Measurements from ENCODE around the gene CSNK2B. TPM values are rescaled to one million over a fixed set of nuclear protein-coding genes. Genes with fewer than 3 reads are reported as not detected.

CSNK2B gene
- total and polyA plus RNA-seq, 10 of the 15 experiments (the other 5 are each of a cell fraction or from before 2014, with no cell fraction given): 56.3 to 405 (median 286) TPM

- Histone ChIP-seq H3K9me3 (replicated peaks; ENCODE audit: control insufficient read depth, insufficient read depth, low read length) (no peaks in the 10 kb centered on the region; the same call in 2 of the 3 replicates), H3K36me3 (ENCODE audit: control insufficient read depth in 2 of 2, insufficient read depth in 2 of 2, low read length in 1 of 2) (peaks cover 2 to 18% of the 10 kb centered on the region in 2 experiments; a peak in 3 of 4 replicates), H3K27ac (ENCODE audit: control insufficient read depth, insufficient read depth) (peak overlapping the region; percentile 94; the same call in 1 of the 2 replicates), H2AFZ (ENCODE audit: control insufficient read depth, low read depth, low read length) (no peak overlapping the region), H4K20me1 (ENCODE audit: control insufficient read depth, insufficient read depth) (no peaks in the 10 kb centered on the region), H3K4me3 (peak overlapping the region; percentile 93; the same call in 1 of the 2 replicates), H3K79me2 (ENCODE audit: control insufficient read depth, insufficient read depth, low read length) (peaks cover 70% of the 10 kb centered on the region), H3K4me2 (ENCODE audit: control insufficient read depth, insufficient read depth) (peak overlapping the region; percentile 78), H3K27me3 (replicated peaks in 1 of 2; ENCODE audit: control insufficient read depth in 2 of 2, insufficient read depth in 2 of 2, low read length in 1 of 2) (no peaks in the 10 kb centered on the region), H3K4me1 (ENCODE audit: control insufficient read depth, insufficient read depth, low read length) (peaks cover 48% of the 10 kb centered on the region), H3K9ac (ENCODE audit: control insufficient read depth, insufficient read depth, low read length) (peak overlapping the region; percentile 89)
- intact Hi-C loops (cut with micrococcal nuclease; ENCODE audit: unreplicated experiment) (no loop called here), in situ Hi-C loops (cut with MboI) (no loop called here)
- DNase-seq (ENCODE audit: low read depth, low spot score): no peak
- CTCF ChIA-PET: interaction anchor here (0.6 to 2.3 kb wide), 8 partner anchors 9 to 75 kb away, joined by 3 to 15 read pairs (median 4); partner anchors contain the start of genes BAG6 and LY6G5C
- TF ChIP-seq IKZF1 (conservative IDR thresholded peaks at IDR 0.05) (no peak), KLF5 (IDR thresholded peaks at IDR 0.05; ENCODE audit: partially characterized antibody) (peak; percentile 18), RAD21 (IDR thresholded peaks at IDR 0.05; ENCODE audit: insufficient read depth, low read depth, low read length) (no peak), NBN (IDR thresholded peaks at IDR 0.05) (no peak), BCL11A (IDR thresholded peaks at IDR 0.05; ENCODE audit: low read depth, low read length) (no peak)
- TF ChIP-seq, protein P1, sequence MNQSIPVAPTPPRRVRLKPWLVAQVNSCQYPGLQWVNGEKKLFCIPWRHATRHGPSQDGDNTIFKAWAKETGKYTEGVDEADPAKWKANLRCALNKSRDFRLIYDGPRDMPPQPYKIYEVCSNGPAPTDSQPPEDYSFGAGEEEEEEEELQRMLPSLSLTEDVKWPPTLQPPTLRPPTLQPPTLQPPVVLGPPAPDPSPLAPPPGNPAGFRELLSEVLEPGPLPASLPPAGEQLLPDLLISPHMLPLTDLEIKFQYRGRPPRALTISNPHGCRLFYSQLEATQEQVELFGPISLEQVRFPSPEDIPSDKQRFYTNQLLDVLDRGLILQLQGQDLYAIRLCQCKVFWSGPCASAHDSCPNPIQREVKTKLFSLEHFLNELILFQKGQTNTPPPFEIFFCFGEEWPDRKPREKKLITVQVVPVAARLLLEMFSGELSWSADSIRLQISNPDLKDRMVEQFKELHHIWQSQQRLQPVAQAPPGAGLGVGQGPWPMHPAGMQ (IDR thresholded peaks at IDR 0.05; ENCODE audit: borderline replicate concordance): no peak
- POLR2A ChIA-PET: interaction anchor here (0.5 to 5.9 kb wide), 14 partner anchors 10 to 200 kb away, joined by 3 to 107 read pairs (median 5); partner anchors contain the start of genes ABHD16A, APOM, BAG6 and NCR3
- RAD21 ChIA-PET (ENCODE audit: unreplicated experiment): interaction anchor here (0.6 to 1.4 kb wide), 3 partner anchors 10 to 652 kb away, joined by 3 to 4 read pairs (median 3); partner anchors contain the start of gene AIF1
- BruUV-seq (replicated peaks): no TSS peak
- WGBS (ENCODE audit: insufficient coverage, insufficient replicate concordance, low lambda C conversion rate, missing lambda C conversion rate): 84% methylated on average over 9 of the region's 9 CpGs
- no peak for ATAC-seq
- FAIRE-seq: no peak
- SMC1A ChIA-PET (ENCODE audit: uncharacterized antibody, unreplicated experiment): interaction anchor here (0.7 to 2.6 kb wide), 3 partner anchors 10 to 72 kb away, joined by 3 to 31 read pairs (median 3); partner anchors contain the start of genes APOM, BAG6 and CLIC1
Measured at GRCh38 chr6:31663126-31663960, 2.5 kb upstream of the CSNK2B start.
